Activated CD8-positive, alpha-beta memory T cell treated with anti-CD3 and anti-CD28 coated beads, Interleukin-2, amount 50 U/mL, for 24 hours (primary cell): ENCODE measurements around the gene CD4.

Experiments
- DNase-seq: peaks from one replicate; pipeline ENCODE4 v3.0.0-alpha.2; 2020; ENCODE audit errors: extremely low read depth

The CD4 gene

DNA sequence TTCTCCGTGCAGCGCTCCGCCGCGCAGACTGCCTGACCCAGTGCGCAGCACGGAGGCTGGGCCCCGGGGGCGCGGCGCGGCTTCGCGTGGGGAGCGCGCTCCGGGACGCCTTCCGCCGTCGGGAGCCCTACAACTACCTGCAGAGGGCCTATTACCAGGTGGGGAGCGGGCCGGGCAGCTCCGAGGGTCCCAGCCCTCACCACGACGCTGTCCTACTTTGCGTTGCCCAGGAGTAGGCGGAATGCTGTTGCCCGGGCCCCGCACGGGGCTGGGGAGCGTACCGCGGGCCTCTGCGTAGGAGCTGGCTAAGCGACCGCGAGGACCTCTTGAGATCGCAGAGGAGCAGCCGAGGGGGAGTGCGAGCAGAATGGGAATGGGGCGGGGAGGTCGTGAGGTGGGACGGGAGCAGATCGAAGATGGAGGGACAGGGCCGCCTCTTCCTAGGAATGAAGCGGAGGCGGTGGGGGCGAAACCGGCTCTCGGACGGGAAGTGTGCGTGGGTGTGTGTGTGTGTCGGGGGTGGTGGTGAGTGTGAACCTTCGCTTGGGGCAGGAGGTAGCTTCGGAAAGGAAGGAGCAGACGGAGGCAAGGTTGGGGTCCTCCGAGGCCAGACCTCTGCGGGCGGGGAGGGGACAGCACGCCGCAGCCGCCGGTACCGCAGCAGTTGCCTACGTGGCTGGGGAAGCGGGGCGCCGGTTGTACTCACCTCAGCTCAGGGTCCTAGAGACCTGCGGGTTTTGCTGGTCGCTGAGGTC, 39.6 kb downstream of the CD4 start:
- DNase-seq: no peak

DNA sequence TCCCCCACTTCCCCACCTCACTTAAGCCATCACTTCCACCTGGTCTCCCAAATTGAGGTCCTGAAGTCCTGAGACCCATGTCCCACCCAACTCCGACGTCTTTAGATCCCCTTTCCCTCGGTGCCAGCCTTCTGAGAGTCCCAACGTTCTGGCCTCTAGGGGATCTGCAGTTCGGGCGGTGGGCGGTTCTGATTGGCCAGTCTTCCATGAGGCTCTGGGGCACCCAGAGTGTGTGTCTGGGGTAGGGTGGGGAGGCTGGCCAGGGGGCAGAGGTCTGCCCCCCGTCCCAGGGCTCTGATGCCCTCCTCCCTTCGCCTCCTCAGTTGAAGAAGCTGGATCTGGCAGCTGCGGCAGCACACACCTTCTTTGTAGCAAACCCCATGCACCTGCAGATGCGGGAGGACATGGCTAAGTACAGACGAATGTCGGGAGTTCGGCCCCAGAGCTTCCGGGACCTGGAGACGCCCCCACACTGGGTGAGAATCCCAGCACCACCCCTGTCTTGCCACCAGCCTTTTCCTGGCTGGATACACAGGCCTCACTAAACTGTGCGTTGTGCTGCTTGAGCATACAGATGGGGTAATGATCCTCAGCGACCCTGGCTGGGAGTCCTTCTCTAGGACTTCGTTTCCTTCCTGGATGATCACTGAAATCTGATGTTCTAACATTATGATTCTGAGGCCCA, 40.4 kb downstream of the CD4 start:
- DNase-seq: no peak

- no peak for DNase-seq
Observed at GRCh38 chr12:6830286-6830890, 41.1 kb downstream of the CD4 start.

DNA sequence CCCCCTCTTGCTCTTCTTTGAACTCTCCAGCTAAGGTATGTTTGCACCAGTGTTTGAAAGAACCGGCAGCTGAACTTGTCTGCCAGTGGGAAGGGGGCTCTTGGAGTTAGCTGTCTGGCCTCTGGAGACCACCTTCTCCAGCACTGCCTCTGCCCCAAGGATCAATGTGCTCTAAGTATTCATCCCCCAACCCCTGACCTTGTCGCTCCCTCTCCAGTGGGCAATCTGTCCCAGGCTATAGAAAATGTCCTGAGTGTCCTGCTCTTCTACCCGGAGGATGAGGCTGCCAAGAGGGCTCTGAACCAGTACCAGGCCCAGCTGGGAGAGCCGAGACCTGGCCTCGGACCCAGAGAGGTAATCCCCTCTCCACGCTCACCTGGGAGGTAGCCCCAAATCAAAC, 41.7 kb downstream of the CD4 start:
- DNase-seq: no peak

- no peak for DNase-seq
Observed at GRCh38 chr12:6831450-6831995, 42.2 kb downstream of the CD4 start.

GRCh38 chr12:6832125-6832524, 42.8 kb downstream of the CD4 start:
- DNase-seq: no peak

DNA sequence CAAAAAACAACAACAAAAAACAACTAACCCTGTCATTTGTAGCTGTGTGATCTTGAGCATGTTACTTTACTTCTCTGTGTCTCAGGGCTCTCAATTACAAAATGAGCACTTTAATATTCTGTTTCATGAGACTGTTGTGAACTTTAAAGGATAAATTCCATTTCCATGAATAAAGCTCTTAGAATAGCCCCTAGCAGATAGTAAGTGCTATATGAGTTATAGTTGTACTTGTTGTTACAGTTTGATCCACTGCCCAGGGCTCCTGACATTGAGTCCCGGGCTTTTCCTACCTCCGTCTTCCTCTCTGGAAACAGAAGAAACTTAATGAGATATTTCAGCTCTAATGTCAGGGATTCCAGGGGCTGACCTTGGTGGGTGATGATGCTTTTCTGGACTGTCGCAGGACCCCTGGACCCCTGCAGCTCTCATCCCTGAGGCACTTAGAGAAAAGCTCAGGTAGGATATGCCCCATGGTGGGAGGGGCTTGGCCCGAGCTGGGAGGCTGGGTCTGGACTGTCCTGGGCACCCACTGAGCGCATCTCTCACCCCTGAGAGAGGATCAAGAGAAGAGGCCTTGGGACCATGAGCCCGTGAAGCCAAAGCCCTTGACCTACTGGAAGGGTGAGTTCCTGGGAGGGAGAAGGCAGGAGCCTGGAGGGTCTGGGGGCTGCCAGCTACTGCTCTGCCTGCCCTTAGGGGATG, 44.0 kb downstream of the CD4 start:
- DNase-seq: no peak

GRCh38 chr12:6834254-6834653, 44.9 kb downstream of the CD4 start:
- no peak for DNase-seq

DNA sequence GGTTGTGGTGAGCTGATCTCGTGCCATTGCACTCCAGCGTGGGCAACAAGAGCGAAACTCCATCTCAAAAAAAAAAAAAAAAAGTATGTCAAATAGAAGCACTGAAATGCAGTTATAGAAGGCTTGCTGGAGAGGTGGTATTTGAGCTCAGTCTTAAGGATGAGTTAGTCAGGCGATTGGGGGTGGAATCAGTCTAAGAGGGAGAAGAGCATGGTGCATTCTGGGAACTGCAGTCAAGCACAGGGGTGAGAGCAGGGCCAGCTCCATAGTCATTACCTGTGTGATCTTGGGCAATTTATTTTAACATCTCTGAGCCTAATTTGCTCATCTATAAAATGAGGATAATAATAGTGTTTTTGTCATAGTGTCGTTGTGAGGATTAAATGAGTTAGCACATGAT, 45.5 kb downstream of the CD4 start:
- no peak for DNase-seq

GRCh38 chr12:6836851-6837250, 47.5 kb downstream of the CD4 start:
- no peak for DNase-seq

DNA sequence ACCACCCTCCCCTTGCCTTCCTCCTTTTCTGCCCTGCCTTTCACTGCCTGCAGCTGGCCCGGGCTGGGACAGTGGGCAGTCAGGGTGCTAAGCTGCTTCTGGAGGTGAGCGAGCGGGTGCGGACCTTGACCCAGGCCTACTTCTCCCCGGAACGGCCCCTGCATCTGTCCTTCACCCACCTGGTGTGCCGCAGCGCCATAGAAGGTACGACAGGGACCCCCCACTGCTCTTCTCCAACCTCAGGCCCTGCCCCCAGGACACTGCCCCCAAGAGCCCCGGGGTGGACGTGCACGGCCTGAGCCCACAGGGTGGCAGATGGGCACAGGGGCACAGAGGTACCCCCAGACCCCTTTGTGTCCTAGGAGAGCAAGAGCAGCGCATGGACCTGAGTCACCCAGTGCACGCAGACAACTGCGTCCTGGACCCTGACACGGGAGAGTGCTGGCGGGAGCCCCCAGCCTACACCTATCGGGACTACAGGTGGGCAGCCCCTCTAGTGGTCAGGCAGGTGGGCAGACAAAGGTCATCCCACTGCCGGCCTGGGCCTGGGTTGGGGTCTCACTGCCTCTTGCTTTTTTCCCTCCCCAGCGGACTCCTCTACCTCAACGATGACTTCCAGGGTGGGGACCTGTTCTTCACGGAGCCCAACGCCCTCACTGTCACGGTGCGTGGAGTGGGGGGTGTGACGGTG, 48.2 kb downstream of the CD4 start:
- no peak for DNase-seq

DNA sequence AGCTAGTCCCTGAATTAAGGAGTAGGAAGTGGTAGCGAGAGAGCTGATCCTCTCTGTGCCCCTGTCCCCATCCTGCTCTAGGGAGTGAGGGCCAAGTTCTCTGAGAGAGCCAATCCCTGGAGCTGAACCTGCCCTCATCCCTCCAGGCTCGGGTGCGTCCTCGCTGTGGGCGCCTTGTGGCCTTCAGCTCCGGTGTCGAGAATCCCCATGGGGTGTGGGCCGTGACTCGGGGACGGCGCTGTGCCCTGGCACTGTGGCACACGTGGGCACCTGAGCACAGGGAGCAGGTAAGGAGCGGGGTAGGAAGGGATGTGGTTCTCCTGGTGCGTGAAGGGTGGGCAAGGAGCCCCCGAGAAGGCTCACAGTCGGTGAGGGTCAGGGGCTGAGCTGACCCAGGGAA, 49.5 kb downstream of the CD4 start:
- DNase-seq: no peak

- no peak for DNase-seq
Observed at GRCh38 chr12:6839482-6840201, 50.3 kb downstream of the CD4 start.

DNA sequence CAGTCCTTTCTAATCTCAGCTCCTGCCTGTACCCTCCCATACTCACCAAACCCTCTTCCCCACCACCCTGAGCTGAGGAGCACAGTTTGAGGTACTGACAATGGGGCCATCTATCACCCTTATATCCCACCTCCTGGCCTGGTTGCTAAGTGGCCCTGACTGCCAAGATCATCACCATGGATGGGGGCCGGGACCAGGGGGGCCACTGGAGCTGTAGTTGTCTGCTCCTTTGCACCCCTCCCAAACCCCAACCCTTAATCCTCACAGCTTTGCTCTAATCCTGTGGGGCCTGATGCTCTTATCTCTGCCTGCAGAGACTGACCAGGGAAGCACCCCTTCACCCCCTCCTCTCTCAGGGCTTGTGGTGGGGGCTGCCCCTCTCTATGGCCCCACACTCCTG, 51.0 kb downstream of the CD4 start:
- DNase-seq: no peak

DNA sequence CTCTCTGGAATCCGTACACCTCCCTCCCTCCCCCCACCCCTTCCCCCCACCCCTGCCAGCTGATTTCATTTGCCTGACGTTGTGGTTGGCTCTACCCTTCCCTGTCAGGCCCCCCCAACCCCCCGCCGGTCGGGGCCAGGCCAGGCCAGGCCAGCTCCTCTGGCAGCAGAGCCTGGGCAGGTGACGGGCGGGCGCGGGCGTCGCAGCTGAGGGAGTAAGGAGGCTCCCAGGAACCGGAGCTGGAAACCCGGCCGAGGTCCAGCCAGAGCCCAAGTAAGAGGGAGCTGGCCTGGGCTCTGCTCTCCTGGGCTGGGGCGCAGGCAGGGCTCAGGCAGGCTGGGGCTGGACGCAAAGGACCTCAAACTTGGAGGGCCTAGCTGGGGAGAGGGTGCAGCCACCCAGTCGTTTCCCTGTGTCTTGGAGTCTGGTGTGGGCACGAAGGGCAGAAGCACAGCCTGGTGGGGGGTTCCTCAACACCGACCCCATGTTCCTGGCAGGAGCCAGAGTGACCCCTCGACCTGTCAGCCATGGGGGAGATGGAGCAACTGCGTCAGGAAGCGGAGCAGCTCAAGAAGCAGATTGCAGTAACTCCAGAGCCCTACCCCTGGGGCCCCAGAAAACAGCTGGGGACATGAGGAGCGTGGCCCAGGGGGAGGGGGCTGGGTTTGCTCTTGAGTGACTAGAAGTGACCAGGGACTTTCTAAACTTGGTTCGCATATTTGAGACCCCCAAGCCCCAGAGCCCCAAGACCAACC, 51.6 kb downstream of the CD4 start, which contains the start of gene GNB3:
GNB3 (plus strand) TSS at position 165 of the 755 bp plus-strand sequence; CDS start at position 528, 363 bp downstream.
- no peak for DNase-seq

GRCh38 chr12:6842075-6842474, 52.7 kb downstream of the CD4 start:
- no peak for DNase-seq

- DNase-seq: no peak
Observed at GRCh38 chr12:6843118-6843902, 54.0 kb downstream of the CD4 start.

DNA sequence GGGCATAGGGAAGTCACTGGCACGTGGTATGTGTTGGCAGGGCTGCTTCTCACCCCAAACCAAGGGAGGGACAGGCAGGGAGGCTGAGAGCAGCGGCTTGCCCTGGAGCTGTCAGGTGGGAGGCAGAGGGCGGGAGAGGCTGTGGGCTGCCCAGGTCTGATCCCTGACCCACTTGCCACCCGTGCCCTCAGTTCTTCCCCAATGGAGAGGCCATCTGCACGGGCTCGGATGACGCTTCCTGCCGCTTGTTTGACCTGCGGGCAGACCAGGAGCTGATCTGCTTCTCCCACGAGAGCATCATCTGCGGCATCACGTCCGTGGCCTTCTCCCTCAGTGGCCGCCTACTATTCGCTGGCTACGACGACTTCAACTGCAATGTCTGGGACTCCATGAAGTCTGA, 56.1 kb downstream of the CD4 start:
- no peak for DNase-seq

GRCh38 chr12:6846316-6846869, 57.1 kb downstream of the CD4 start:
- DNase-seq: no peak
